RWPE2 (cell line): ENCODE measurements around the gene MAP4.

Source experiments
- ATAC-seq: fragments of 200-7000 bp; cut with Tn5 transposase; 3 replicates; pipeline ENCODE4 v1.9.1; 2021; ENCODE audit warnings: low read depth
- DNase-seq: peaks from one replicate; pipeline ENCODE4 v3.0.0-alpha.2; 2020; ENCODE audit warnings: low spot score
- H3K27ac ChIP-seq: fragments of 450-650 bp; 2 replicates; pipeline ENCODE4 v1.5.1; 2017; ENCODE audit warnings: mild to moderate bottlenecking; ENCODE audit not compliant: poor library complexity, severe bottlenecking
- H3K27me3 ChIP-seq: fragments of 250-450 bp; sonication (Bioruptor Pico); 2 replicates; pipeline ENCODE4 v1.5.1; 2021; ENCODE audit warnings: mild to moderate bottlenecking, moderate library complexity; ENCODE audit not compliant: insufficient read depth, poor library complexity, severe bottlenecking
- H3K36me3 ChIP-seq: fragments of 250-450 bp; sonication (Bioruptor Pico); 2 replicates; pipeline ENCODE4 v1.5.1; 2020; ENCODE audit warnings: low read depth, mild to moderate bottlenecking, moderate library complexity
- H3K4me1 ChIP-seq: fragments of 250-450 bp; sonication (Bioruptor Pico); 2 replicates; pipeline ENCODE4 v1.5.1; 2021; ENCODE audit warnings: mild to moderate bottlenecking, moderate library complexity; ENCODE audit not compliant: insufficient read depth, poor library complexity, severe bottlenecking
- H3K4me3 ChIP-seq: fragments of 250-450 bp; sonication (Bioruptor Pico); 2 replicates; pipeline ENCODE4 v1.5.1; 2021; ENCODE audit warnings: mild to moderate bottlenecking, moderate library complexity; ENCODE audit not compliant: severe bottlenecking
- H3K9me3 ChIP-seq: fragments of 250-450 bp; sonication (Bioruptor Pico); 2 replicates; pipeline ENCODE4 v1.5.1; 2021; ENCODE audit warnings: mild to moderate bottlenecking, moderate library complexity; ENCODE audit not compliant: severe bottlenecking
- CTCF ChIP-seq: fragments of 450-650 bp; IDR thresholded peaks from one replicate; pipeline ENCODE4 v1.5.1; 2017; ENCODE audit warnings: mild to moderate bottlenecking, moderate library complexity; ENCODE audit not compliant: poor library complexity, severe bottlenecking

MAP4 gene

GRCh38 chr3:47954567-47954966 is 61.6 kb downstream of the MAP4 start:
- peaks cover 3% of the 10 kb centered on the region; the same call in 1 of the 2 replicates for H3K36me3 ChIP-seq
- no peaks in the 10 kb centered on the region for H3K9me3 ChIP-seq
- ATAC-seq (no peak), DNase-seq (no peak)
- TF ChIP-seq CTCF, result no peak
- H3K27me3 ChIP-seq, result no peaks in the 10 kb centered on the region
- H3K4me3 ChIP-seq, result no peak overlapping the region
- H3K27ac ChIP-seq, result no peak overlapping the region
- H3K4me1 ChIP-seq, result no peaks in the 10 kb centered on the region

GRCh38 chr3:47950453-47951169 is 65.6 kb downstream of the MAP4 start:
- TF ChIP-seq CTCF, result no peak
- Histone ChIP-seq H3K9me3 (no peaks in the 10 kb centered on the region), H3K27me3 (no peaks in the 10 kb centered on the region), H3K4me1 (no peaks in the 10 kb centered on the region), H3K4me3 (no peak overlapping the region), H3K27ac (no peak overlapping the region), H3K36me3 (0 out of 2 replicates have a peak, but pooled peaks cover 3% of the 10 kb centered on the region)
- DNase-seq, result no peak
- ATAC-seq, result no peak

GRCh38 chr3:47949979-47950378 is 66.2 kb downstream of the MAP4 start:
- Histone ChIP-seq H3K4me3 (no peak overlapping the region), H3K27ac (no peak overlapping the region), H3K36me3 (0 out of 2 replicates have a peak, but pooled peaks cover 3% of the 10 kb centered on the region), H3K9me3 (no peaks in the 10 kb centered on the region), H3K27me3 (no peaks in the 10 kb centered on the region), H3K4me1 (no peaks in the 10 kb centered on the region)
- DNase-seq (no peak), ATAC-seq (no peak)
- no peak for TF ChIP-seq CTCF

- no peak for ATAC-seq
- no peak for TF ChIP-seq CTCF
- DNase-seq, result no peak
Observed at GRCh38 chr3:47940232-47940631, 76.0 kb downstream of the MAP4 start.

GRCh38 chr3:47932421-47932820 is 83.8 kb downstream of the MAP4 start:
- TF ChIP-seq CTCF, result no peak
- Histone ChIP-seq H3K4me3 (no peak overlapping the region), H3K27me3 (no peaks in the 10 kb centered on the region), H3K36me3 (peaks cover 20% of the 10 kb centered on the region), H3K4me1 (no peaks in the 10 kb centered on the region), H3K9me3 (no peaks in the 10 kb centered on the region), H3K27ac (no peak overlapping the region)
- no peak for ATAC-seq
- DNase-seq, result no peak

More at GRCh38 chr3:47940232-47940631, 76.0 kb downstream of the MAP4 start:
- Histone ChIP-seq H3K36me3 (peaks cover 6% of the 10 kb centered on the region; the same call in 1 of the 2 replicates), H3K4me3 (no peak overlapping the region), H3K4me1 (no peaks in the 10 kb centered on the region), H3K27ac (no peak overlapping the region), H3K9me3 (no peaks in the 10 kb centered on the region), H3K27me3 (no peaks in the 10 kb centered on the region)
